ENCODE results near the gene PLEKHM2. TPM values are rescaled to one million over a fixed set of nuclear protein-coding genes. Genes with fewer than 3 reads are reported as not detected.

Gene PLEKHM2
- total and polyA plus RNA-seq, 2 of the 8 experiments (the other 6 are each of a cell fraction or from before 2014, with no cell fraction given) = 38.3 to 47.6 TPM

DNA sequence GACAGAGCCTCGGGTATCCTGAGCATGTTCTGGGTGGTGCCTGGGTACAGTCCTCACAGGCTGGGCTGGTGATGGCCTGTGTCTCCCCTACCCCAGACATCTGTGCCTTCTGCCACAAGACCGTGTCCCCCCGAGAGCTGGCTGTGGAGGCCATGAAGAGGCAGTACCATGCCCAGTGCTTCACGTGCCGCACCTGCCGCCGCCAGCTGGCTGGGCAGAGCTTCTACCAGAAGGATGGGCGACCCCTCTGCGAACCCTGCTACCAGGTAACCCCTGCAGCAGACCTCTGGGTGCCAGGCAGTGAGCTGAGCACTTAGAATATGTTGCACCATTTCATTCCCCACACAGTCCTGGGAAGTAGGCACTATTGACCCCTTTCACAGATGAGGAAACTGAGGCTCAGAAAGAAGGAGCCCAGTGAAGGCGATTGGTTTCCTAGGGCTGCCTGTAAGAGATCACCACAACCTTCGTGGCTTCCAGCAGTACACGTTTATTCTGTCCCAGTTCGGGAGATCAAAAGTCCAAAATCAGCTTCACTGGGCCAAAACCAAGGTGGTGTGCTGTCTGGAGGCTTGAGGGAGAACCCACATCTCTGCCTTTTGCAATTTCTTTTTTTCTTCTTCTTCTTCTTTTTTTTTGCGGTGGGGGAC is 86.3 kb downstream of the PLEKHM2 start:
- H2BK15ac ChIP-seq (ENCODE audit: low read length) = no peak overlapping the region
- H3K27me3 ChIP-seq (replicated peaks in 1 of 4; ENCODE audit: control insufficient read depth in 3 of 4, extremely low read depth in 1 of 4, insufficient read depth in 3 of 4, low read length in 3 of 4) = no peaks in the 10 kb centered on the region
- H2AFZ ChIP-seq (ENCODE audit: low read length) = no peak overlapping the region
- no peak overlapping the region for H4K5ac ChIP-seq (ENCODE audit: insufficient read length, low read depth, low read length)
- no peaks in the 10 kb centered on the region for H3K4me1 ChIP-seq (replicated peaks in 1 of 4; ENCODE audit: control insufficient read depth in 3 of 4, insufficient read depth in 4 of 4, low read length in 3 of 4)
- H2BK5ac ChIP-seq (ENCODE audit: low read depth, low read length) = no peak overlapping the region
- H3K4me3 ChIP-seq (ENCODE audit: extremely low read depth in 1 of 4, insufficient read depth in 2 of 4, low read depth in 3 of 4, low read length in 4 of 4) = no peak overlapping the region
- no peak overlapping the region for H3K56ac ChIP-seq (replicated peaks; ENCODE audit: insufficient read length, low read depth, low read length)
- DNase-seq (ENCODE audit: low read depth in 1 of 2, low spot score in 2 of 2) (no peak), FAIRE-seq (no peak)
- H3K9me3 ChIP-seq (ENCODE audit: insufficient read depth in 2 of 2, low read depth in 1 of 2, low read length in 1 of 2) = no peaks in the 10 kb centered on the region
- no peaks in the 10 kb centered on the region for H3K79me2 ChIP-seq (ENCODE audit: control insufficient read depth in 1 of 2, insufficient read depth in 2 of 2, low read length in 2 of 2)
- ChIA-PET POLR2A (ENCODE audit: partially characterized antibody) (interaction anchor here (0.9 to 5.3 kb wide), 3 partner anchors 11 to 13 kb away, joined by 3 to 37 read pairs (median 8); no protein-coding TSS in a partner anchor), CTCF (ENCODE audit: partially characterized antibody) (interaction anchor here (0.6 to 1.7 kb wide), 7 partner anchors 9 to 1736 kb away, joined by 3 to 5 read pairs (median 3); no protein-coding TSS in a partner anchor)
- H4K8ac ChIP-seq (ENCODE audit: extremely low read depth, insufficient read depth, low read length) = no peak overlapping the region
- H2AK5ac ChIP-seq (ENCODE audit: low read depth, low read length) = no peak overlapping the region
- no peak overlapping the region for H3K18ac ChIP-seq (ENCODE audit: extremely low read depth, low read length)
- no peak overlapping the region for H3K4me2 ChIP-seq (ENCODE audit: insufficient read depth in 1 of 2, low read depth in 2 of 2, low read length in 2 of 2)
- peaks cover 2 to 5% of the 10 kb centered on the region in 2 experiments for H4K20me1 ChIP-seq (replicated peaks in 1 of 2; ENCODE audit: control insufficient read depth in 1 of 2, insufficient read depth in 2 of 2, low read length in 2 of 2)
- no peak overlapping the region for H2BK120ac ChIP-seq (replicated peaks; ENCODE audit: low read depth, low read length)
- H3K23me2 ChIP-seq (ENCODE audit: low read depth, low read length) = no peaks in the 10 kb centered on the region
- H2BK12ac ChIP-seq (ENCODE audit: low read depth, low read length) = no peak overlapping the region
- no peak overlapping the region for H3K4ac ChIP-seq (replicated peaks; ENCODE audit: insufficient read length, low read depth, low read length)
- no peak overlapping the region for H3K9ac ChIP-seq (replicated peaks in 1 of 4; ENCODE audit: extremely low read depth in 1 of 4, low read depth in 3 of 4, low read length in 3 of 4)
- WGBS, 2 experiments (ENCODE audit: extremely low coverage in 1 of 2, insufficient coverage in 1 of 2, insufficient read length in 1 of 2, insufficient replicate concordance in 2 of 2, low coverage in 1 of 2, low lambda C conversion rate in 2 of 2, missing lambda C conversion rate in 1 of 2) = 96% methylated on average over 14 of the region's 14 CpGs; no CpG with 5 or more reads in 1 of the 2 experiments
- no peak overlapping the region for H3K23ac ChIP-seq (ENCODE audit: insufficient read length)
- H3K27ac ChIP-seq (ENCODE audit: low read depth, low read length) = no peak overlapping the region
- 0 out of 2 replicates have a peak, but pooled peaks cover 3% of the 10 kb centered on the region for H3K79me1 ChIP-seq (ENCODE audit: low read depth, low read length)
- H2BK20ac ChIP-seq (ENCODE audit: low read length) = no peak overlapping the region
- TF ChIP-seq POU5F1 (IDR thresholded peaks at IDR 0.05; ENCODE audit: low read depth, low read length) (no peak), ZNF274 (IDR thresholded peaks at IDR 0.05; ENCODE audit: borderline replicate concordance, extremely low read depth, low read length) (no peak), BACH1 (IDR thresholded peaks at IDR 0.05; ENCODE audit: low read length) (no peak), CBX8 (IDR thresholded peaks at IDR 0.05; ENCODE audit: borderline replicate concordance, low read depth, low read length) (no peak)
- TF ChIP-seq, protein P1, sequence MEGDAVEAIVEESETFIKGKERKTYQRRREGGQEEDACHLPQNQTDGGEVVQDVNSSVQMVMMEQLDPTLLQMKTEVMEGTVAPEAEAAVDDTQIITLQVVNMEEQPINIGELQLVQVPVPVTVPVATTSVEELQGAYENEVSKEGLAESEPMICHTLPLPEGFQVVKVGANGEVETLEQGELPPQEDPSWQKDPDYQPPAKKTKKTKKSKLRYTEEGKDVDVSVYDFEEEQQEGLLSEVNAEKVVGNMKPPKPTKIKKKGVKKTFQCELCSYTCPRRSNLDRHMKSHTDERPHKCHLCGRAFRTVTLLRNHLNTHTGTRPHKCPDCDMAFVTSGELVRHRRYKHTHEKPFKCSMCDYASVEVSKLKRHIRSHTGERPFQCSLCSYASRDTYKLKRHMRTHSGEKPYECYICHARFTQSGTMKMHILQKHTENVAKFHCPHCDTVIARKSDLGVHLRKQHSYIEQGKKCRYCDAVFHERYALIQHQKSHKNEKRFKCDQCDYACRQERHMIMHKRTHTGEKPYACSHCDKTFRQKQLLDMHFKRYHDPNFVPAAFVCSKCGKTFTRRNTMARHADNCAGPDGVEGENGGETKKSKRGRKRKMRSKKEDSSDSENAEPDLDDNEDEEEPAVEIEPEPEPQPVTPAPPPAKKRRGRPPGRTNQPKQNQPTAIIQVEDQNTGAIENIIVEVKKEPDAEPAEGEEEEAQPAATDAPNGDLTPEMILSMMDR (IDR thresholded peaks at IDR 0.05; ENCODE audit: control extremely low read depth in 1 of 3, insufficient read depth in 1 of 3, low read depth in 1 of 3, low read length in 3 of 3) = no peak
- TF ChIP-seq, protein P2, sequence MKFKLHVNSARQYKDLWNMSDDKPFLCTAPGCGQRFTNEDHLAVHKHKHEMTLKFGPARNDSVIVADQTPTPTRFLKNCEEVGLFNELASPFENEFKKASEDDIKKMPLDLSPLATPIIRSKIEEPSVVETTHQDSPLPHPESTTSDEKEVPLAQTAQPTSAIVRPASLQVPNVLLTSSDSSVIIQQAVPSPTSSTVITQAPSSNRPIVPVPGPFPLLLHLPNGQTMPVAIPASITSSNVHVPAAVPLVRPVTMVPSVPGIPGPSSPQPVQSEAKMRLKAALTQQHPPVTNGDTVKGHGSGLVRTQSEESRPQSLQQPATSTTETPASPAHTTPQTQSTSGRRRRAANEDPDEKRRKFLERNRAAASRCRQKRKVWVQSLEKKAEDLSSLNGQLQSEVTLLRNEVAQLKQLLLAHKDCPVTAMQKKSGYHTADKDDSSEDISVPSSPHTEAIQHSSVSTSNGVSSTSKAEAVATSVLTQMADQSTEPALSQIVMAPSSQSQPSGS (IDR thresholded peaks at IDR 0.05; ENCODE audit: low read length) = no peak
- no peak overlapping the region for H4K91ac ChIP-seq (replicated peaks; ENCODE audit: insufficient read length, low read length)
- peaks cover 28 to 84% (median 55%) of the 10 kb centered on the region in 4 experiments for H3K36me3 ChIP-seq (ENCODE audit: control insufficient read depth in 2 of 4, insufficient read depth in 4 of 4, low read length in 3 of 4)
- no peak overlapping the region for H3K14ac ChIP-seq (ENCODE audit: insufficient read length)

All from H1 (cell line).